Measurements from ENCODE around the gene SCYL1.

GRCh38 chr11:65563601-65564000 is 38.7 kb downstream of the SCYL1 start:
- TF ChIP-seq, protein P1, sequence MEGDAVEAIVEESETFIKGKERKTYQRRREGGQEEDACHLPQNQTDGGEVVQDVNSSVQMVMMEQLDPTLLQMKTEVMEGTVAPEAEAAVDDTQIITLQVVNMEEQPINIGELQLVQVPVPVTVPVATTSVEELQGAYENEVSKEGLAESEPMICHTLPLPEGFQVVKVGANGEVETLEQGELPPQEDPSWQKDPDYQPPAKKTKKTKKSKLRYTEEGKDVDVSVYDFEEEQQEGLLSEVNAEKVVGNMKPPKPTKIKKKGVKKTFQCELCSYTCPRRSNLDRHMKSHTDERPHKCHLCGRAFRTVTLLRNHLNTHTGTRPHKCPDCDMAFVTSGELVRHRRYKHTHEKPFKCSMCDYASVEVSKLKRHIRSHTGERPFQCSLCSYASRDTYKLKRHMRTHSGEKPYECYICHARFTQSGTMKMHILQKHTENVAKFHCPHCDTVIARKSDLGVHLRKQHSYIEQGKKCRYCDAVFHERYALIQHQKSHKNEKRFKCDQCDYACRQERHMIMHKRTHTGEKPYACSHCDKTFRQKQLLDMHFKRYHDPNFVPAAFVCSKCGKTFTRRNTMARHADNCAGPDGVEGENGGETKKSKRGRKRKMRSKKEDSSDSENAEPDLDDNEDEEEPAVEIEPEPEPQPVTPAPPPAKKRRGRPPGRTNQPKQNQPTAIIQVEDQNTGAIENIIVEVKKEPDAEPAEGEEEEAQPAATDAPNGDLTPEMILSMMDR (IDR thresholded peaks at IDR 0.05) = no peak
- TF ChIP-seq POLR2A (IDR thresholded peaks at IDR 0.05) (no peak), POLR2AphosphoS5 (IDR thresholded peaks at IDR 0.05) (no peak), EP300 (IDR thresholded peaks at IDR 0.05) (no peak)
